GM10266 (cell line): ENCODE results near the gene TMEM203.
A peak's percentile ranks its signal among the peaks of the same experiment; 100 is the strongest.

Experiments
- DNase-seq: peaks from one replicate; pipeline ENCODE4 v3.0.0; 2012; ENCODE audit errors: extremely low spot score
- TF ChIP-seq, protein P1 (sequence below): IDR thresholded peaks from 2 replicates; pipeline ENCODE4 v1.5.1; 2012; ENCODE audit warnings: mild to moderate bottlenecking, low read depth; ENCODE audit not compliant: control insufficient read depth, insufficient read depth; ENCODE audit errors: missing control alignments

Gene TMEM203

GRCh38 chr9:137178939-137179630, 26.4 kb downstream of the TMEM203 start:
- no peak for DNase-seq
- TF ChIP-seq, protein P1, sequence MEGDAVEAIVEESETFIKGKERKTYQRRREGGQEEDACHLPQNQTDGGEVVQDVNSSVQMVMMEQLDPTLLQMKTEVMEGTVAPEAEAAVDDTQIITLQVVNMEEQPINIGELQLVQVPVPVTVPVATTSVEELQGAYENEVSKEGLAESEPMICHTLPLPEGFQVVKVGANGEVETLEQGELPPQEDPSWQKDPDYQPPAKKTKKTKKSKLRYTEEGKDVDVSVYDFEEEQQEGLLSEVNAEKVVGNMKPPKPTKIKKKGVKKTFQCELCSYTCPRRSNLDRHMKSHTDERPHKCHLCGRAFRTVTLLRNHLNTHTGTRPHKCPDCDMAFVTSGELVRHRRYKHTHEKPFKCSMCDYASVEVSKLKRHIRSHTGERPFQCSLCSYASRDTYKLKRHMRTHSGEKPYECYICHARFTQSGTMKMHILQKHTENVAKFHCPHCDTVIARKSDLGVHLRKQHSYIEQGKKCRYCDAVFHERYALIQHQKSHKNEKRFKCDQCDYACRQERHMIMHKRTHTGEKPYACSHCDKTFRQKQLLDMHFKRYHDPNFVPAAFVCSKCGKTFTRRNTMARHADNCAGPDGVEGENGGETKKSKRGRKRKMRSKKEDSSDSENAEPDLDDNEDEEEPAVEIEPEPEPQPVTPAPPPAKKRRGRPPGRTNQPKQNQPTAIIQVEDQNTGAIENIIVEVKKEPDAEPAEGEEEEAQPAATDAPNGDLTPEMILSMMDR = no peak

GRCh38 chr9:137178201-137178938, 27.1 kb downstream of the TMEM203 start:
- DNase-seq = no peak
- TF ChIP-seq, protein P1 = no peak

DNA sequence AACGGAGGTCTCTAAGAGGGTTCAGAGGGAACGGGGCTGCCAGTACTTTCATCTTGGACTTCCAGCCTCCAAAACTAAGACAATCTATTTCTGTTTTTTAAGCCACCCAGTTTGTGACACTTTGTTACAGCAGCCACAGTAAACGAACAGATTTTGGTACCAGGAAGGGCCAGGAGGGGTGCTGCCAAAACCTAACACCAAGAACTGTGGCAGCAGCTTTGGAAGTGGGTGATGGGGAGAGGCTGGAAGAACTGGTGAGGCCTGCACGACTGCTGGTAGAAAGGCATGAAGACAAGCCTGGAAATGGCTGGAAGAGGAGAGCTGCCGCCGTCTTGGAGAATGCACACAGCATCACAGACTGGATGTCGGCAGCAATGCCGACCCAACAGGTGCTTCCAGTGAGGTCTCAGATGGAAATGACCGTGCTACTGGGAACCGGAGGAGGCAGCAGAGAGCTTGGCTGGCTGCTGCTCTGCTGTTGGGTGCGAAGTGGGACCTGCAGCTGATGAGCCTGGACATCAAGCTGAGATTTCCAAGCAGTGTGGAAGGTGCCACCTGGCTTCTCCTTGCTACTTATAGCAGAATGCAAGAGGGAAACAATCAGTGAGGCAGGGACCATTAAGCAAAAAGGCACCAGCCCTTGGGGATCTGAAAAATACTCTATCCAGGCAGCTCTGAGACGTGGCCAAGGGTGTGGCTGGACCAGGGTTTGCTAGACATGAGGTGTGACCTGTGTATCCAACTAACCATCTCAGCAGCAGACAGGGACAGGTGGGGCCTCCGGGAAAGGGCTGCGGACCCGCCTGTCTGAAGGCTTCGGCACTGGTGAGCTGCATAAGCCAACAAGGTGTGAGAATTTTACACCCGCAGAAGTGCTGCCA, 28.9 kb downstream of the TMEM203 start:
- DNase-seq = peak; percentile 80
- TF ChIP-seq, protein P1 = peak; percentile 70

DNA sequence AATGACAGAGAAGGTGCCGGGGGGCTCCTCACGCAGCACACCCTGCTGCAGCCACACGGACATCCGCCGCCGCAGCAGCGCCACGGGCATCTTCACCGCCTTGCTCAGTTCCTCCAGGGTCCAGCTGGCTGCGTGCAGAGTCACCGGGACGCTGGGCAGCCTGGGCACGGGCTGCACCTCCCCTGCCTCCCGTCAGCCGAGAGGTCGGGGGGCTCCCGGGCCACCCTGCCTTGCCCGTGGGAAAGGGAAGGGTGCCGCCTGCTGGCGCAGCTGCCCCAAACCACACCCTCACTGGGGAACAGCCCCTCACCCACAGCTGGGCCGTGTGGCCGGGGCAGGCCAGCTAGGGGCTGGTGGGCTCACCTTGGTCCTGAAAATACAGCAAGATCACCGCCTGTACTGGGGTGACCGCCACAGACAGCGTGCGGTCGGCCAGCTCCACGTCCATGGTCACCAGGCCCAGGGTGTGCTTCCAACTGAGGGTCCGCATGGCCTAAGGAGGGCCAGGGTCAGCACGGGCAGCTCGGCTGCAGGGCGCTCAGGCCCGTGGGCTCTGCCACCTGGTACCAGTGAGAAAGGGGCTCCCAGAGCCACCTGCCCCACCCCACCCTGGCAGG, 30.0 kb downstream of the TMEM203 start:
- DNase-seq = peak; percentile 59
- TF ChIP-seq, protein P1 = peak; percentile 22

DNA sequence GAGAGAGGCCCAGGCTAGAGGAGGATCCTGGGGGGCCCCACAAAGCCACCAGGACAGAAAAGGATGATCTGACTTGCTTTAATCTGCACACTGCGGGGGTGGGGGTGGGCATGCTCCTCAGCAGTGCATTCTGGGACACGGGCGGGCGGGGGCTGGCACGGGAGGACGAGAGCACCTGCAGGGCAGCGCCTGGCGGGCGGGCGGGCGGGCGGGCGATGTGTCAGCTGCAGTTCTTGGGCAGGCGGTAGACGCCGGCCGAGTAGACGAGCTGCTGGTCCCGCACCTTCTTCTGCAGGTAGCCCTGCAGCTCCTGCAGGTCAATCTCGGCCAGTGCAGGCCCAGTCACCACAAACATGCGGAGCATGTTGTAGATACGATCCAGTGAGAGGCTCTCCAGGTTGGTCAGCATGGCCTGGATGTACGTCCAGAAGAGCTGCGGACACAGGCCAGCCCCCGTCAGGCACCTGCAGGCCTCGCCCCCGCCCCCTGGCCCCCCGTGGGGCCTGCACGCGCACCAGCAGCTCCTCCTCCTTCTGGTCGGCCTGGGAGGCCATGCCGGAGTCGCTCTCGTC, 30.6 kb downstream of the TMEM203 start:
- peak; percentile 34 for DNase-seq
- TF ChIP-seq, protein P1 = no peak

GRCh38 chr9:137173796-137174664, 31.4 kb downstream of the TMEM203 start:
- TF ChIP-seq, protein P1 = no peak
- DNase-seq = peak; percentile 29
